ENCODE data around the gene CPED1.
A peak's percentile ranks its signal among the peaks of the same experiment; 100 is the strongest.

CPED1 gene

GRCh38 chr7:121323515-121324302, 335.2 kb downstream of the CPED1 start:
- Histone ChIP-seq H4K20me1 (ENCODE audit: insufficient read depth, low read length) (no peaks in the 10 kb centered on the region), H3K9me3 (ENCODE audit: low read length) (peaks cover 5% of the 10 kb centered on the region; the same call in 1 of the 2 replicates), H3K4me1 (ENCODE audit: insufficient read depth, low read length, severe bottlenecking) (peaks cover 14% of the 10 kb centered on the region), H3K4me3 (ENCODE audit: low read depth, low read length, poor library complexity, severe bottlenecking) (no peak overlapping the region), H3K9me2 (ENCODE audit: low read depth, low read length) (no peaks in the 10 kb centered on the region), H3K9ac (ENCODE audit: low read length) (peak overlapping the region; percentile 1; the same call in 1 of the 2 replicates), H3K27me3 (ENCODE audit: insufficient read depth, low read length) (no peaks in the 10 kb centered on the region), H3F3A (ENCODE audit: insufficient read depth, low read length) (no peaks in the 10 kb centered on the region), H3K36me3 (ENCODE audit: insufficient read depth, low read length) (no peaks in the 10 kb centered on the region), H3K4me2 (ENCODE audit: low read length) (peak overlapping the region; percentile 4; the same call in 1 of the 2 replicates), H3K79me2 (ENCODE audit: insufficient read depth, low read length) (no peaks in the 10 kb centered on the region), H2AFZ (ENCODE audit: low read length) (peak overlapping the region; percentile 12; the same call in 1 of the 2 replicates), H3K27ac (ENCODE audit: low read depth, low read length, poor library complexity, severe bottlenecking) (peak overlapping the region; percentile 30)
- TF ChIP-seq EZH2 (IDR thresholded peaks at IDR 0.05; ENCODE audit: borderline replicate concordance, low read length) = no peak

- no peaks in the 10 kb centered on the region for H3K79me2 ChIP-seq (ENCODE audit: insufficient read depth, low read length)
- H3K4me3 ChIP-seq (ENCODE audit: low read depth, low read length, poor library complexity, severe bottlenecking) = no peak overlapping the region
- no peaks in the 10 kb centered on the region for H3K9me2 ChIP-seq (ENCODE audit: low read depth, low read length)
- no peaks in the 10 kb centered on the region for H4K20me1 ChIP-seq (ENCODE audit: insufficient read depth, low read length)
- no peaks in the 10 kb centered on the region for H3K36me3 ChIP-seq (ENCODE audit: insufficient read depth, low read length)
- no peak overlapping the region for H3K27ac ChIP-seq (ENCODE audit: low read depth, low read length, poor library complexity, severe bottlenecking)
- peaks cover 5% of the 10 kb centered on the region; the same call in 1 of the 2 replicates for H3K9me3 ChIP-seq (ENCODE audit: low read length)
- TF ChIP-seq CTCF (IDR thresholded peaks at IDR 0.05; ENCODE audit: low read length) = no peak
- no peak for TF ChIP-seq EZH2 (IDR thresholded peaks at IDR 0.05; ENCODE audit: borderline replicate concordance, low read length)
- no peaks in the 10 kb centered on the region for H3K27me3 ChIP-seq (ENCODE audit: insufficient read depth, low read length)
- no peak overlapping the region for H3K9ac ChIP-seq (ENCODE audit: low read length)
- H3K4me2 ChIP-seq (ENCODE audit: low read length) = no peak overlapping the region
- 0 out of 2 replicates have a peak overlapping the region, but pooled peaks have one; percentile 6 for H2AFZ ChIP-seq (ENCODE audit: low read length)
- no peaks in the 10 kb centered on the region for H3F3A ChIP-seq (ENCODE audit: insufficient read depth, low read length)
- peaks cover 32% of the 10 kb centered on the region for H3K4me1 ChIP-seq (ENCODE audit: insufficient read depth, low read length, severe bottlenecking)
These were observed 339.2 kb downstream of the CPED1 start for GRCh38 chr7:121327671-121328070.

- Histone ChIP-seq H3K36me3 (ENCODE audit: insufficient read depth, low read length) (no peaks in the 10 kb centered on the region), H3K4me1 (ENCODE audit: insufficient read depth, low read length, severe bottlenecking) (peaks cover 26% of the 10 kb centered on the region), H3K27me3 (ENCODE audit: insufficient read depth, low read length) (no peaks in the 10 kb centered on the region), H4K20me1 (ENCODE audit: insufficient read depth, low read length) (no peaks in the 10 kb centered on the region), H3K9ac (ENCODE audit: low read length) (no peak within 1 kb of the TSS), H3K9me3 (ENCODE audit: low read length) (peaks cover 5% of the 10 kb centered on the region; the same call in 1 of the 2 replicates), H3K27ac (ENCODE audit: low read depth, low read length, poor library complexity, severe bottlenecking) (no peak within 1 kb of the TSS), H3K9me2 (ENCODE audit: low read depth, low read length) (no peaks in the 10 kb centered on the region), H3K79me2 (ENCODE audit: insufficient read depth, low read length) (no peaks in the 10 kb centered on the region), H3F3A (ENCODE audit: insufficient read depth, low read length) (no peaks in the 10 kb centered on the region), H3K4me2 (ENCODE audit: low read length) (no peak within 1 kb of the TSS), H3K4me3 (ENCODE audit: low read depth, low read length, poor library complexity, severe bottlenecking) (no peak within 1 kb of the TSS), H2AFZ (ENCODE audit: low read length) (0 out of 2 replicates have a peak within 1 kb of the TSS, but pooled peaks have one; percentile 6)
- TF ChIP-seq CTCF (IDR thresholded peaks at IDR 0.05; ENCODE audit: low read length) = no peak
- no peak for TF ChIP-seq EZH2 (IDR thresholded peaks at IDR 0.05; ENCODE audit: borderline replicate concordance, low read length)
These were observed 340.1 kb downstream of the CPED1 start, which contains the start of gene WNT16 for GRCh38 chr7:121328508-121329190. TSS of gene WNT16 (plus strand) at chr7:121329000. CDS start at chr7:121329293, 293 bp downstream.

Data from OCI-LY1 (cell line).